ENCODE measurements around the gene FOXB2.

GRCh38 chr9:76989501-76989900 lies 30.0 kb upstream of the FOXB2 start:
- TF ChIP-seq GATA2 (IDR thresholded peaks at IDR 0.05; ENCODE audit: low read depth, low read length) (no peak), GATA3 (IDR thresholded peaks at IDR 0.05; ENCODE audit: low read depth, low read length) (no peak)

All from SH-SY5Y (cell line).